ENCODE results near the gene CHRNA1.

DNA sequence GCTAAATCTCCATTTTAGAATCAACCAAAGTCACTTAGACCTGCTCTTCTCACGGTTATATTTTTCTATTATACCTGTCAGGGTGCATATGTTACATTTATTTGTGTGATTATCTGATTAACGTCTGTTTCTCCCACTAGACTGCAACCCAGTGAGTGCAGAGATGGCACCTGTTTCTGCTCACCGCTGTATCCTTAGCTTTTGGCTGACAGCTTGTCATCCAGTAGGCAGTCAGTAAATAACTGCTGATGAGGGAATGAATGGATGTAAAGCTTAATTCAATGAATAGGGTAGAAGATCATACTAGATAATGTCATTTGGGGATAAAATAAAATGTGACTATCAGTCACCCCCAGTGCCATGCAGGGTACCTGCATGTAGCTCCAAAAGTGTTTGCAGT is 6.9 kb upstream of the CHRNA1 start:
- TF ChIP-seq EZH2 (IDR thresholded peaks at IDR 0.05; ENCODE audit: insufficient read depth, poor library complexity, severe bottlenecking) (no peak), EZH2phosphoT487 (IDR thresholded peaks at IDR 0.05; ENCODE audit: insufficient read depth, low read depth) (no peak)

All from GM23248 (cell line).